ENCODE measurements around the gene GPN2.
"Not testable (repeated sequence)": the region's sequence is repeated elsewhere in the genome, so short reads cannot be mapped to it uniquely, and the experiment has no call there.

GRCh38 chr1:26847826-26848225 is 42.3 kb downstream of the GPN2 start:
- not testable (repeated sequence) for TF ChIP-seq CTCF (IDR thresholded peaks at IDR 0.05; ENCODE audit: low read length); EZH2 (optimal IDR thresholded peaks at IDR 0.05; ENCODE audit: low read depth, low read length); EZH2phosphoT487 (IDR thresholded peaks at IDR 0.05; ENCODE audit: low read length)
